Transverse colon (tissue), 3 donors: ENCODE data around the gene ZNF445.
"Not testable (repeated sequence)": the region's sequence is repeated elsewhere in the genome, so short reads cannot be mapped to it uniquely, and the experiment has no call there.

Experiments
- POLR2A ChIP-seq: fragments of 450-650 bp; IDR thresholded peaks from one replicate; pipeline ENCODE4 v1.6.1; 2016; ENCODE audit warnings: antibody characterized with exemption, mild to moderate bottlenecking, moderate library complexity
- TF ChIP-seq, protein P1 (sequence below), 5 experiments: fragments of 200-600 bp in 3 of 5; fragments of 450-650 bp in 2 of 5; sonication (generic) in 3 of 5; IDR thresholded peaks; 1 replicate in 2 of 5; 2 replicates in 3 of 5; pipeline ENCODE4 v1.5.1; 2016 to 2017; ENCODE audit warnings: antibody characterized with exemption in 5 of 5, inconsistent platforms in 3 of 5, mild to moderate bottlenecking in 2 of 5, moderate library complexity in 1 of 5

DNA sequence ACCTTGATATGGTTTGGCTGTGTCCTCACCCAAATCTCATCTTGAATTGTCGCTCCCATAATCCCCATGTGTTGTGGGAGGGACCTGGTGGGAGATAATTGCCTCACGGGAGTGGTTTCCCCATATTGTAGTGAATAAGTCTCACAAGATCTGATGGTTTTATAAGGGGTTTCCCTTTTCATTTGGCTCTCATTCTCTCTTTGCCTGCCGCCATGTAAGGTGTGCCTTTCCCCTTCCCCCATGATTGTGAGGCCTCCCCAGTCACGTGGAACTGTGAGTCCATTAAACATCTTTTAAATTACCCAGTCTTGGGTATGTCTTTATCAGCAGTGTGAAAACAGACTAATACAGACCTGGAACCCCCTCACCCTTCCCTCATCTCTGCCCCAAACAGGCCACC is 59.4 kb downstream of the ZNF445 start:
- TF ChIP-seq POLR2A = not testable (repeated sequence)
- TF ChIP-seq, protein P1, sequence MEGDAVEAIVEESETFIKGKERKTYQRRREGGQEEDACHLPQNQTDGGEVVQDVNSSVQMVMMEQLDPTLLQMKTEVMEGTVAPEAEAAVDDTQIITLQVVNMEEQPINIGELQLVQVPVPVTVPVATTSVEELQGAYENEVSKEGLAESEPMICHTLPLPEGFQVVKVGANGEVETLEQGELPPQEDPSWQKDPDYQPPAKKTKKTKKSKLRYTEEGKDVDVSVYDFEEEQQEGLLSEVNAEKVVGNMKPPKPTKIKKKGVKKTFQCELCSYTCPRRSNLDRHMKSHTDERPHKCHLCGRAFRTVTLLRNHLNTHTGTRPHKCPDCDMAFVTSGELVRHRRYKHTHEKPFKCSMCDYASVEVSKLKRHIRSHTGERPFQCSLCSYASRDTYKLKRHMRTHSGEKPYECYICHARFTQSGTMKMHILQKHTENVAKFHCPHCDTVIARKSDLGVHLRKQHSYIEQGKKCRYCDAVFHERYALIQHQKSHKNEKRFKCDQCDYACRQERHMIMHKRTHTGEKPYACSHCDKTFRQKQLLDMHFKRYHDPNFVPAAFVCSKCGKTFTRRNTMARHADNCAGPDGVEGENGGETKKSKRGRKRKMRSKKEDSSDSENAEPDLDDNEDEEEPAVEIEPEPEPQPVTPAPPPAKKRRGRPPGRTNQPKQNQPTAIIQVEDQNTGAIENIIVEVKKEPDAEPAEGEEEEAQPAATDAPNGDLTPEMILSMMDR (IDR thresholded peaks at IDR 0.05) = not testable (repeated sequence)
